Loucy (cell line): ENCODE measurements around the gene CCL17.

Experiments
- H2AFZ ChIP-seq: fragments of 200-600 bp; sonication (generic); 2 replicates; pipeline ENCODE4 v1.6.0; 2016; ENCODE audit warnings: antibody characterized with exemption, mild to moderate bottlenecking, low read length, moderate library complexity
- H3F3A ChIP-seq: fragments of 200-600 bp; 2 replicates; pipeline ENCODE4 v1.6.0; 2016; ENCODE audit warnings: antibody characterized with exemption, low read depth, mild to moderate bottlenecking
- H3K27me3 ChIP-seq: fragments of 200-600 bp; sonication (generic); 2 replicates; pipeline ENCODE4 v1.6.1; 2014; ENCODE audit warnings: low read length, mild to moderate bottlenecking; ENCODE audit not compliant: insufficient read depth, poor library complexity, severe bottlenecking
- H3K36me3 ChIP-seq: fragments of 200-600 bp; sonication (generic); 2 replicates; pipeline ENCODE4 v1.6.1; 2016; ENCODE audit warnings: low read length; ENCODE audit not compliant: insufficient read depth
- H3K4me1 ChIP-seq: fragments of 200-600 bp; sonication (generic); 2 replicates; pipeline ENCODE4 v1.5.1; 2014; ENCODE audit warnings: low read length, mild to moderate bottlenecking; ENCODE audit not compliant: insufficient read depth, poor library complexity, severe bottlenecking
- H3K4me2 ChIP-seq: fragments of 200-600 bp; sonication (generic); 2 replicates; pipeline ENCODE4 v1.6.0; 2014; ENCODE audit warnings: antibody characterized with exemption, low read length, low read depth, mild to moderate bottlenecking; ENCODE audit not compliant: poor library complexity, severe bottlenecking
- H3K4me3 ChIP-seq: fragments of 200-600 bp; sonication (generic); 2 replicates; pipeline ENCODE4 v1.5.1; 2014; ENCODE audit warnings: low read length, mild to moderate bottlenecking, mixed read lengths; ENCODE audit not compliant: poor library complexity, severe bottlenecking
- H3K79me2 ChIP-seq: fragments of 200-600 bp; sonication (generic); 2 replicates; pipeline ENCODE4 v1.6.1; 2014; ENCODE audit warnings: low read length; ENCODE audit not compliant: insufficient read depth
- H3K9ac ChIP-seq: fragments of 200-600 bp; sonication (generic); 2 replicates; pipeline ENCODE4 v1.6.0; 2014; ENCODE audit warnings: mild to moderate bottlenecking, low read depth, low read length, moderate library complexity; ENCODE audit not compliant: poor library complexity, severe bottlenecking
- H3K9me2 ChIP-seq: fragments of 200-600 bp; sonication (generic); replicated peaks from 2 replicates; pipeline ENCODE4 v1.6.1; 2016; ENCODE audit warnings: low read depth, low read length, mixed read lengths
- H3K9me3 ChIP-seq: fragments of 200-600 bp; sonication (generic); 2 replicates; pipeline ENCODE4 v1.6.1; 2014; ENCODE audit warnings: mild to moderate bottlenecking, antibody characterized with exemption, low read length, low read depth; ENCODE audit not compliant: insufficient read depth
- H4K20me1 ChIP-seq: fragments of 200-600 bp; sonication (generic); 2 replicates; pipeline ENCODE4 v1.6.0; 2014; ENCODE audit warnings: antibody characterized with exemption, low read length, mild to moderate bottlenecking; ENCODE audit not compliant: insufficient read depth, poor library complexity, severe bottlenecking
- EZH2phosphoT487 ChIP-seq: fragments of 200-600 bp; IDR thresholded peaks from 2 replicates; pipeline ENCODE4 v1.6.1; 2018; ENCODE audit warnings: antibody characterized with exemption, mild to moderate bottlenecking, moderate library complexity, borderline replicate concordance
- TF ChIP-seq, protein P1 (sequence below): fragments of 200-600 bp; sonication (generic); conservative IDR thresholded peaks from 2 replicates; pipeline ENCODE4 v1.5.1; 2014; ENCODE audit warnings: mild to moderate bottlenecking, antibody characterized with exemption, low read length

CCL17 gene

DNA sequence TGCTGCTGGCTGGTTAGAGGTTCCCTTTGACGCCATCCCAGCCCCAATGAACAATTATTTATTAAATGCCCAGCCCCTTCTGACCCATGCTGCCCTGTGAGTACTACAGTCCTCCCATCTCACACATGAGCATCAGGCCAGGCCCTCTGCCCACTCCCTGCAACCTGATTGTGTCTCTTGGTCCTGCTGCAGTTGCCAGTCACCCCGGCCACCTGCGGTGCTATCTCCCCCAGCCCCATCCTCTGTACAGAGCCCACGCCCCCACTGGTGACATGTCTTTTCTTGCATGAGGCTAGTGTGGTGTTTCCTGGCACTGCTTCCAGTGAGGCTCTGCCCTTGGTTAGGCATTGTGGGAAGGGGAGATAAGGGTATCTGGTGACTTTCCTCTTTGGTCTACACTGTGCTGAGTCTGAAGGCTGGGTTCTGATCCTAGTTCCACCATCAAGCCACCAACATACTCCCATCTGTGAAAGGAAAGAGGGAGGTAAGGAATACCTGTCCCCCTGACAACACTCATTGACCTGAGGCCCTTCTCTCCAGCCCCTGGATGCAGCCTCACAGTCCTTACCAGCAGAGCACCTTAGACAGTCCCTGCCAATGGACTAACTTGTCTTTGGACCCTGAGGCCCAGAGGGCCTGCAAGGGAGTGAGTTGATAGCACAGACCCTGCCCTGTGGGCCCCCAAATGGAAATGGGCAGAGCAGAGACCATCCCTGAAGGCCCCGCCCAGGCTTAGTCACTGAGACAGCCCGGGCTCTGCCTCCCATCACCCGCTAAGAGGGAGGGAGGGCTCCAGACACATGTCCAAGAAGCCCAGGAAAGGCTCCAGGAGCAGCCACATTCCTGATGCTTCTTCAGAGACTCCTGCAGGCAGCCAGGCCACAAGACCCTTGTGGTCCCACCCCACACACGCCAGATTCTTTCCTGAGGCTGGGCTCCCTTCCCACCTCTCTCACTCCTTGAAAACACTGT is 21.0 kb upstream of the CCL17 start:
- Histone ChIP-seq H3K9ac (no peak overlapping the region), H4K20me1 (no peaks in the 10 kb centered on the region), H3K9me2 (no peaks in the 10 kb centered on the region), H3K9me3 (no peaks in the 10 kb centered on the region), H3K36me3 (no peaks in the 10 kb centered on the region), H3K4me3 (no peak overlapping the region), H3K4me2 (no peak overlapping the region), H2AFZ (no peak overlapping the region), H3K79me2 (no peaks in the 10 kb centered on the region), H3F3A (no peaks in the 10 kb centered on the region), H3K27me3 (no peaks in the 10 kb centered on the region), H3K4me1 (peaks cover 13% of the 10 kb centered on the region)
- TF ChIP-seq, protein P1, sequence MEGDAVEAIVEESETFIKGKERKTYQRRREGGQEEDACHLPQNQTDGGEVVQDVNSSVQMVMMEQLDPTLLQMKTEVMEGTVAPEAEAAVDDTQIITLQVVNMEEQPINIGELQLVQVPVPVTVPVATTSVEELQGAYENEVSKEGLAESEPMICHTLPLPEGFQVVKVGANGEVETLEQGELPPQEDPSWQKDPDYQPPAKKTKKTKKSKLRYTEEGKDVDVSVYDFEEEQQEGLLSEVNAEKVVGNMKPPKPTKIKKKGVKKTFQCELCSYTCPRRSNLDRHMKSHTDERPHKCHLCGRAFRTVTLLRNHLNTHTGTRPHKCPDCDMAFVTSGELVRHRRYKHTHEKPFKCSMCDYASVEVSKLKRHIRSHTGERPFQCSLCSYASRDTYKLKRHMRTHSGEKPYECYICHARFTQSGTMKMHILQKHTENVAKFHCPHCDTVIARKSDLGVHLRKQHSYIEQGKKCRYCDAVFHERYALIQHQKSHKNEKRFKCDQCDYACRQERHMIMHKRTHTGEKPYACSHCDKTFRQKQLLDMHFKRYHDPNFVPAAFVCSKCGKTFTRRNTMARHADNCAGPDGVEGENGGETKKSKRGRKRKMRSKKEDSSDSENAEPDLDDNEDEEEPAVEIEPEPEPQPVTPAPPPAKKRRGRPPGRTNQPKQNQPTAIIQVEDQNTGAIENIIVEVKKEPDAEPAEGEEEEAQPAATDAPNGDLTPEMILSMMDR, result no peak
- no peak for TF ChIP-seq EZH2phosphoT487

DNA sequence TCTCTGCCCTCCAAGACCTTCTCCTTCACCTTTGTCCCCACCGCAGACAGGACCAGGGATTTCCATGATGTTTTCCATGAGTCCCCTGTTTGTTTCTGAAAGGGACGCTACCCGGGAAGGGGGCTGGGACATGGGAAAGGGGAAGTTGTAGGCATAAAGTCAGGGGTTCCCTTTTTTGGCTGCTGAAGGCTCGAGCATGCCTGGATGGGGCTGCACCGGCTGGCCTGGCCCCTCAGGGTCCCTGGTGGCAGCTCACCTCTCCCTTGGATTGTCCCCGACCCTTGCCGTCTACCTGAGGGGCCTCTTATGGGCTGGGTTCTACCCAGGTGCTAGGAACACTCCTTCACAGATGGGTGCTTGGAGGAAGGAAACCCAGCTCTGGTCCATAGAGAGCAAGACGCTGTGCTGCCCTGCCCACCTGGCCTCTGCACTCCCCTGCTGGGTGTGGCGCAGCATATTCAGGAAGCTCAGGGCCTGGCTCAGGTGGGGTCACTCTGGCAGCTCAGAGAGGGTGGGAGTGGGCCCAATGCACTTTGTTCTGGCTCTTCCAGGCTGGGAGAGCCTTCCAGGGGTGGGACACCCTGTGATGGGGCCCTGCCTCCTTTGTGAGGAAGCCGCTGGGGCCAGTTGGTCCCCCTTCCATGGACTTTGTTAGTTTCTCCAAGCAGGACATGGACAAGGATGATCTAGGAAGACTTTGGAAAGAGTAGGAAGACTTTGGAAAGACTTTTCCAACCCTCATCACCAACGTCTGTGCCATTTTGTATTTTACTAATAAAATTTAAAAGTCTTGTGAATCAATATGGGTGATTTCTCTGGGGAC is 20.1 kb upstream of the CCL17 start:
- Histone ChIP-seq H3K9me3 (no peaks in the 10 kb centered on the region), H3K4me1 (peaks cover 13% of the 10 kb centered on the region), H3K79me2 (no peaks in the 10 kb centered on the region), H3K27me3 (no peaks in the 10 kb centered on the region), H3K4me2 (no peak overlapping the region), H3K4me3 (no peak overlapping the region), H3K9ac (no peak overlapping the region), H2AFZ (no peak overlapping the region), H3K9me2 (no peaks in the 10 kb centered on the region), H3K36me3 (no peaks in the 10 kb centered on the region), H3F3A (no peaks in the 10 kb centered on the region), H4K20me1 (no peaks in the 10 kb centered on the region)
- no peak for TF ChIP-seq EZH2phosphoT487
- TF ChIP-seq, protein P1, result no peak

DNA sequence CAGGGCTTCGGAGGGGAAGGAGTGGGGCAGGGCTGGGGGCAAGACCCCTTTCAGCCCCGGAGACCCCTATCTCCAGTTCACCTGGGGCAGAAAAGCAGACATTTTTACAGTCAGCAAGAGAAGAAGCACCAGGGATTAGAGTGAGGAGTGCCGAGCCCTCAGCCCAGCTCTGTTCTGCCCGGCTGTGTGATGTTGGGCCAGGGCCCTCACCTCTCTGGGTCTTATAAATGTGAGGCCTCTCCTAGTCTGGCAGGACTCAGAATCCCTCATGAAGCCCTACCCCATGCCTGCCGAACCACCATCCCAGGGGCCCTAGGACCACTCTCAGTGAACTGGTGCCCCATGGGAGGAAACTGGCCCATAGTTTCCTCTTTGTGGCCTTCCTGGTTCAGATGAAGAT is 19.5 kb upstream of the CCL17 start:
- Histone ChIP-seq H3K36me3 (no peaks in the 10 kb centered on the region), H3K79me2 (no peaks in the 10 kb centered on the region), H4K20me1 (no peaks in the 10 kb centered on the region), H3F3A (no peaks in the 10 kb centered on the region), H3K27me3 (no peaks in the 10 kb centered on the region), H3K9me3 (no peaks in the 10 kb centered on the region), H3K4me2 (no peak overlapping the region), H3K4me3 (no peak overlapping the region), H3K9ac (no peak overlapping the region), H3K9me2 (no peaks in the 10 kb centered on the region), H2AFZ (no peak overlapping the region), H3K4me1 (peaks cover 13% of the 10 kb centered on the region)
- no peak for TF ChIP-seq EZH2phosphoT487
- TF ChIP-seq, protein P1, result no peak
